ENCODE results near the gene FALEC.

Gene FALEC

GRCh38 chr1:150511985-150512660, 3.4 kb upstream of the FALEC start:
- no peak for DNase-seq (ENCODE audit: low read depth)

GRCh38 chr1:150512846-150513245, 2.7 kb upstream of the FALEC start:
- DNase-seq (ENCODE audit: low read depth): no peak

DNA sequence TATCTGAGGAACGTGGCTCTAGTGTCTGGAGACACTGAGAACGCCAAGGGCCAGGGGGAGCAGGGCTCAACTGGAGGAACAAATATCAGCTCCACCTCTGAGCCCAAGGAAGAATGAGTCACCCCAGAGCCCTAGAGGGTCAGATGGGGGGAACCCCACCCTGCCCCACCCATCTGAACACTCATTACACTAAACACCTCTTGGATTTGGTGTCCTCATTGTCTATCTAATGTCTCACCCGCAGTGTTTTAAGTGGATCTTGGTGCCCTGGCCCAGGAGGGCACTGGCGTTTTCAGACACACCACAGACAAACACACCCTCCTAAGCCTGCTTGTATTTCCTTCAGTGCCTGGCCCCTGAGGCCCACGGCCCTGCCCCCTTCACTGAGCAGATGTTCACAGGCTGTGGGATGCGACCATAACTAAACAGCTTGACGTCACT, 2.2 kb upstream of the FALEC start:
- DNase-seq (ENCODE audit: low read depth): no peak

DNA sequence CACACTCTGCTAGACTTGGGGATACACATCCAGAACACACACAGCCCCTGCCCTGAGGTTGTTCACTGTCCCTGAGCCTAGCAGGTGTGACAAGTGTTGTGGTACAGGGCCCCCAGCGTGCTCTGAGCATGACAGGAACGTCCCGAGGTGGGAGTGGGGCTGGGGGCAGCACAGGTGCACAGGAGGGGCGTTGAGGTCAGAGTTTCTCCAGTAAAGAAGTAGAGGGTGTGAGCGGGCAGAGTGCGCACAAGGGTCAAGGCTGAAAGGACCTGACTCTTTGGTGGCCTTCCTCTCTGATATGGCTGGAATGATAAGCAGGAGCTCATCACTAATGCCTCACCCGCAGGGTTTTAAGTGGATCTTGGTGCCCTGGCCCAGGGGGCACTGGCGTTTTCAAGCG, 1.3 kb upstream of the FALEC start:
- DNase-seq (ENCODE audit: low read depth): no peak

DNA sequence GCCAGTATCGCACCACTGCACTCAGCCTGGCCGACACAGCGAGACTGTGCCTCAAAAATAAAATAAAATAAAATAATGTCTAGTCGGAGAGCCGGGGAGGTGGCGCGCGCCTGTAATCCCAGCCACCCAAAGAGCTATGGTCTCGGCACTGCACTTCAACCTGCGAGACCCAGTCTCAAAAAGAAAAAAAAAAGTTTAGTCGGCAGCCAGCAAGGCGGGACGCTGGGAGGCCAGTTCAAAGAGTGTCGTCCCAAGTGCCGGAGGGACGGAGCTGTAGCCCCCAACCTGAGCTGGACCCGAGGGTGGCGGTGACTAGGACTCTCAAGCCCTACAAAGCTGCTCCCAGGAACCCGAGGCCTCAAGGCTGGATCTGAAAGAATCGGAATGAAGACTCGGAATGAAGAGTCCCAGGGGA, 632 bp upstream of the FALEC start:
- no peak for DNase-seq (ENCODE audit: low read depth)

- DNase-seq (ENCODE audit: low read depth): no peak
Observed at GRCh38 chr1:150516050-150516591, 569 bp downstream of the FALEC start.

DNA sequence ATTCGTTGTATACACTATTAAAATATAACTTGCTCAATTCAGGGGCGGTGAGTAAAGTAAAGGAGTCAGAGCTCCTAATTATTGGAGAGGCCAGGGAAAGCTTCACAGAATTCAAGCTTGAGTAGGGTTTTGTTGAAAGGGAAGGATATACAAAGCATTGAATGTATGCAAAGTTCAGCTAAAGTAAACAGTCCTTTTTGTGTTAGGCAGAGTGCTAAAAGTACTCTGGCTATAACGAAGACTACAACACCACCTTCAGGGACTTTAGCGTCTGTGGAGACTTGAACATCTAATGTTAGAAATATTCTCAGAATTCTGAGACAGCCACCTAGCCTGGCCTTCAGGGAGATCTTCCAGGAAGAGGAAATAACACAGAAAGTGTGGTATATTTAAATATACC, 1.1 kb downstream of the FALEC start:
- no peak for DNase-seq (ENCODE audit: low read depth)

- no peak for DNase-seq (ENCODE audit: low read depth)
Observed at GRCh38 chr1:150521196-150521968, 5.8 kb downstream of the FALEC start.

GRCh38 chr1:150525348-150525747, 9.8 kb downstream of the FALEC start:
- DNase-seq (ENCODE audit: low read depth): no peak

- no peak for DNase-seq (ENCODE audit: low read depth)
Observed at GRCh38 chr1:150528196-150528595, 12.6 kb downstream of the FALEC start.

DNA sequence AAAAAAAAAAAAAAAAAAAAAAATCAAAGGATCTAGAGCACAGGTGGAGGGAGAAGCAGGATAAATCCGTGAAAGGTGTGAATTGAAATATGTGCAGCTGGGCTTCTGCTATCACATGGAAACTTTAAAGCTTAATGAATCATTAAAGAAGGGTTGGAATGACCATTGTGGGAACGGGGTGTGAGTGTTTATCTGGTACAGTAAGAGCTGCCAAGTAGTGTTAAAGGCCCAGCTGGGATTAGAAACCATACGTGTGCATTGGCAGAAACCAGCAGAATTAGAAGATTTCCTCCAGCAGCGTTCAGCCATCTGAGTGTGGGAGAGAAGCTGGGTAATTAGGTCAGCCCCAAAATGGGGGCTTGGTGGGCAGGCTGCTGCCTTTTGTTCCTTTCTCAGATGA, 13.5 kb downstream of the FALEC start:
- no peak for DNase-seq (ENCODE audit: low read depth)

DNA sequence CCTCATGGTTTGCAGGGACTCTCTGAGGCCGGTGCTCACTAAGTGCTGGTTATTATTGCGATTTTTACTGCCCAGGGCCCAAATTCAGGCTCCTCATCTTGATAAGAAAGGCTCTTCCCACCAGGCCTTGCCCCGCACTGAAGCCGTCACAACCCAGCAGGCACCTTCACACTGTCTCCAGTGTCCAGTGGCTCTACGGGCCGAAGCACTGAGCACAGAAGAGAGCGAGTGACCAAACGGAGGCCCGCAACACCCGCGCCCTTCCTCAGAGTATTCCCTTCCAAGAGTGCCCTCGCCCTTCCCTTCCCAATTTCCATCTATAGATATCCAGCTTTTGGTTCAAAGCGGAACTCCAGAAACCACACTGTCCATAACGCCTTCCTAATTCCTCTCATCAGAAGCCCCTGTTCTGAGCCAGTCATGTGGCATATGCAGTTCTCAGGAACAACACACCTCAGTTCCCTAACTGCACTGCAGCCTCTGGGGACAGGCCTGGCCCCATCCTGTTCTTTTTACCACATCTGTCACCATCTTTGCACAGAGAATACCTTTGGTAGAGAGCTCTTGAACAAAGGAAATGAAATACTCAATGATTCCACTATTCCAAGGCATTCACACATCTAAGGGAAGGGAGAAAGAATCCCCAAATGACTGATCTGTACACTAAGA, 15.1 kb downstream of the FALEC start:
- DNase-seq (ENCODE audit: low read depth): no peak

DNA sequence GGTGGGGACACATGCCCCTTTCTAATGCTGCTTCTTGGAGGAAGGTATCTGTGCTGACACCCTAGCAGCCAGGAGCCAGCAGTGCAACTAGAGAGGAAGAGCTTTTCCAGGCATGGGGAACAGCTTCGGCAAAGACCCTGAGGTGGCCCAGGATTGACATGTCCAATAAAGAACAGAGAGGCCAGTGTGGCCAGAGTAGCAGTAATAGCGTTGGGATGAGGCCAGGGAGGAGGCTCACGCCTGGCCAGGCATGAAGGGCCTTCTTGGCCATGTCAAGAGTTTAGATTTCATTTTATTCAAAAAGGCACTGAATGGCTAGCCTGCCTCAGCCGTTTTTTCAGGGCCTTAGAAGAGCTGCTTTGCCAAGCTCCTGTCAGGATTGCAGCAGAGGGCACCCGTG, 17.3 kb downstream of the FALEC start:
- DNase-seq (ENCODE audit: low read depth): no peak

GRCh38 chr1:150534002-150534401, 18.4 kb downstream of the FALEC start:
- no peak for DNase-seq (ENCODE audit: low read depth)

DNA sequence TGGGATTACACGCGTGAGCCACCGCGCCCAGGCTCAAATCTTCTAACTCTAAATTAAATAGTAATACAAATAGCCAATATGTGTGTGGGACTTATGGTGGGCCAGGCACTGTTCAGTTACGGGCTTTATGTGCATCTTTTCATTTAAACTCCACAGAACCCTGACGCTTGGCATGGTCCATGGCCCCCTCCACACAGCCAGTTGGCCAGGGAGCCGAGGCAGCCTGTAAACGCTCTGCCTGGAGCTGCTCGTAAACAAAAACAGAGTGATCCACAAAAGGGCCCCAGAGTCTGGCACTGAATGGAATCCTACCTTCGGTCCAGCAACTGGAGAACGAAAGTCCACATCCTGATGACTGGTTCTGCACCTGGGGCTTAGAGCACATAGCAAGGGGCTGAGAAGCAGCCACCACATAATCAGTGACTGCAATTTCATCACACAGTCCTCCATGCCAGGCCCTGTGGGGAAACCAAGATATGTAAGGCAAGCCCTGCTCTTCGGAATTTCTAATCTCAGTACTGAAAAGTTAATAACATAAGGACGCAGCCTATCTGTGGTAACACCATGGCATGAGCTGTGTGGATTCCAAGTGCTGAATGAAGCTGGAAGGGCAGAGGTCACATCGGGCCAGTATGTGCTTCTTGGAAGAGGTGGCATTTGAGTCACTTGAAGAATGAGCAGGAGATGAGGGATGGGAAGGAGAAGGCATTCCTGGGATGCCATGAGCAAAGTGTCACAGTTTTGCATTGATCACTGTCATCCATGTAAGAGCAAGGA, 20.1 kb downstream of the FALEC start:
- DNase-seq (ENCODE audit: low read depth): peak; percentile 83

- no peak for DNase-seq (ENCODE audit: low read depth)
Observed at GRCh38 chr1:150536836-150537731, 21.5 kb downstream of the FALEC start.

DNA sequence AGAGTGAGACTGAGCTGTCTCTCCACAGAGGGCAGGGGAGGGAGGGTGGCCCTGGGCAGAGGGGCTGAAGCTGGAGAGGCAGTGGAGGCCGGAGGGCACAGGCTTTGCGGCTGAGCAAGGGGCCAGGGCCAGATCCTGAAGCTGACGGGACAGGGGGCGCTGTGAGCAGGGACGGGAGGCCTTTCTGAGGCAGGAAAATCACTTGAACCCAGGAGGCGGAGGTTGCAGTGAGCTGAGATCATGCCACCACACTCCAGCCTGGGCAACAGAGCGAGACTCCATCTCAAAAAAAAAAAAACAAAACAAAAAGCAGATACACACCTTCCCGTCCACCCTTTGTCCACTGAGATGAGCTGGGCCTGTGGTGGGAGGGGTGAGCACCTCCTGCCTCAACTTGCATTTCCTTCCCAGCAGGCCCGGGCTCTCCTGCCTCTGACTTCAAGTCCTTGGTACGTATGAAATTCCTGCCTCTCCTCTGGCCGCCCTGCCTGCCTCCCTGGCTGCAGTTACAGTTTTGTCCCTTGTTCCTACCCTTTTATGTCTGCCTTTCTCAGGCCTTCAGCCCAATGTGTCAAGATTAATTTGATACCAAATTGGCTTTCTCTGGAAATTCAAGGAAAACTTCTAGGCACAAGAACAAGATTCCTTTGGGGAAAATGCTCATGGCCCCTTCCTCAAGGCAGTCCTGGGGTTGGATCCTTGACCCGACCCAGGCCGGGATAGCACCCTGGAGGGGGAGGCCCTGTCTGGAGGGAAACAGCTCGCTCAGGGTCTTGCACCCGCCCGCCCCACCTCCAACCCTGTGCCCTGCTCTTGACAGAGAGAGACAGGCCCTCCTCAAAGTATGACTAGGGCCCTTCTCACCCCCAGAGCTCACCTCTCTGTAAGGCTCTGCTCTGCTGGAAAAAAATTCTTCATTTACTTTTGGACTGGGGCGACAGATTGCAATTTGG, 22.5 kb downstream of the FALEC start:
- DNase-seq (ENCODE audit: low read depth): no peak

DNA sequence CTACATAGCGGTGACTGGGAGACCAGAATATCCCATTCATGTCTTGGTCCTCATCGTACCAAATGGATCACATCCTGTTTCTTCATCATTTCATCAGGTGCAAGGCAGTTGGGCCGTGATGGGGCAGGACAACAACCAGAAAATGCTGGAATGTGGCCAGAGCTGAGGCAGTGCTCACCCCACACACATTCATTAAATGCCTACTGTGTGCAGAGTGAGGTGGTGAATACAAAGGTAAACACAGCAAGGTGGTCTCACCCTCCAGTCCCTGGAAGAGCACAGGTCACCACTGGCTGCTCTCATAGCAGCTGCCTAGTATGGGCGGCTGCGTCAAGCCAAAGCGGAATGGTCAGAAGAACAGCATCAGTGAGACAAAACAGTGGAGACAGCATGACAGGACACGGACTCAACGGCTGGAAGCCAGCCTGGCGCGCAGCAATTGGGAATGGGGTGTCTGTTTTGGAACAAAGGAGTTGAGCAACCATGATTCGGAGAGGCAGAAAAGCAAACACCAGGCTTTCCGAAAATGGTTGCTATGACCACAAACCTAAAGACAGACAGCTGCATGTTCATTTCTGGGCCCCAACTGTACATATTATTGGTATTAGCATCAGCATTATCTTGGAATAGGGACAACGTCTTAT, 28.1 kb downstream of the FALEC start:
- no peak for DNase-seq (ENCODE audit: low read depth)

GRCh38 chr1:150544204-150544603, 28.7 kb downstream of the FALEC start:
- no peak for DNase-seq (ENCODE audit: low read depth)
